GM12878 (cell line): ENCODE measurements around the gene KMT2B.

Experiments
- CTCF ChIP-seq, 3 experiments: IDR thresholded peaks in 2 of 3; conservative IDR thresholded peaks in 1 of 3; 2 replicates each; pipeline ENCODE4 v1.5.1; 2011; ENCODE audit warnings: low read depth in 3 of 3, low read length in 3 of 3, mild to moderate bottlenecking in 3 of 3, control low read depth in 2 of 3, moderate library complexity in 2 of 3, inconsistent platforms in 1 of 3, mixed read lengths in 1 of 3; ENCODE audit not compliant: control insufficient read depth in 2 of 3, insufficient read depth in 1 of 3; ENCODE audit errors: extremely low read depth in 1 of 3
- EZH2 ChIP-seq: IDR thresholded peaks from 2 replicates; pipeline ENCODE4 v1.6.1; 2012; ENCODE audit warnings: low read depth, mild to moderate bottlenecking, control low read depth, inconsistent platforms, low read length, borderline replicate concordance; ENCODE audit not compliant: control insufficient read depth

GRCh38 chr19:35781650-35782049, 63.8 kb downstream of the KMT2B start:
- TF ChIP-seq CTCF (IDR thresholded peaks at IDR 0.05 in 2 of 3, conservative IDR thresholded peaks at IDR 0.05 in 1 of 3; ENCODE audit: control insufficient read depth in 2 of 3, extremely low read depth in 1 of 3, insufficient read depth in 1 of 3, low read depth in 3 of 3, low read length in 3 of 3) (no peak), EZH2 (no peak)
